Karpas-422 (cell line): Measurements from ENCODE around the gene PSMA5. TPM values are rescaled to one million over a fixed set of nuclear protein-coding genes. Genes with fewer than 3 reads are reported as not detected.
"Not testable (repeated sequence)": the region's sequence is repeated elsewhere in the genome, so short reads cannot be mapped to it uniquely, and the experiment has no call there.

Experiments used
- DNase-seq: peaks from one replicate; pipeline ENCODE4 v3.0.0-alpha.2; 2015
- H2AFZ ChIP-seq: fragments of 200-600 bp; sonication (generic); 2 replicates; pipeline ENCODE4 v1.6.1; 2014; ENCODE audit warnings: antibody characterized with exemption, low read length, mixed read lengths
- H3K27ac ChIP-seq: fragments of 200-600 bp; sonication (generic); 2 replicates; pipeline ENCODE4 v1.5.1; 2014; ENCODE audit warnings: mild to moderate bottlenecking, low read length, moderate library complexity
- H3K27me3 ChIP-seq: fragments of 200-600 bp; sonication (generic); 2 replicates; pipeline ENCODE4 v1.6.1; 2014; ENCODE audit warnings: low read length, mixed read lengths
- H3K36me3 ChIP-seq: fragments of 200-600 bp; sonication (generic); 2 replicates; pipeline ENCODE4 v1.6.1; 2014; ENCODE audit warnings: low read length, mixed read lengths; ENCODE audit not compliant: insufficient read depth
- H3K4me1 ChIP-seq: fragments of 200-600 bp; sonication (generic); 2 replicates; pipeline ENCODE4 v1.6.1; 2014; ENCODE audit warnings: mild to moderate bottlenecking, low read length, mixed read lengths
- H3K4me2 ChIP-seq: fragments of 200-600 bp; sonication (generic); 2 replicates; pipeline ENCODE4 v1.6.1; 2014; ENCODE audit warnings: low read length, low read depth, mild to moderate bottlenecking; ENCODE audit not compliant: poor library complexity, severe bottlenecking
- H3K4me3 ChIP-seq: fragments of 200-600 bp; sonication (generic); 2 replicates; pipeline ENCODE4 v1.5.1; 2014; ENCODE audit warnings: mild to moderate bottlenecking, antibody characterized with exemption, low read length, mixed read lengths
- H3K79me2 ChIP-seq: fragments of 200-600 bp; sonication (generic); 2 replicates; pipeline ENCODE4 v1.6.1; 2014; ENCODE audit warnings: mild to moderate bottlenecking, low read length, mixed read lengths
- H3K9ac ChIP-seq: fragments of 200-600 bp; sonication (generic); 2 replicates; pipeline ENCODE4 v1.6.0; 2014; ENCODE audit warnings: low read length
- H3K9me2 ChIP-seq: fragments of 200-600 bp; sonication (generic), shearing (Covaris generic); replicated peaks from 2 replicates; pipeline ENCODE4 v1.6.0; 2014; ENCODE audit warnings: mild to moderate bottlenecking, low read length, moderate library complexity; ENCODE audit not compliant: insufficient read depth
- H3K9me3 ChIP-seq: fragments of 300-700, 200-600 bp; sonication (generic); 2 replicates; pipeline ENCODE4 v1.6.1; 2014; ENCODE audit warnings: low read length, mixed read lengths
- H4K20me1 ChIP-seq: fragments of 200-600 bp; sonication (generic); 2 replicates; pipeline ENCODE4 v1.6.1; 2014; ENCODE audit warnings: mild to moderate bottlenecking, antibody characterized with exemption, low read length, low read depth; ENCODE audit not compliant: insufficient read depth
- total RNA-seq: library from RNA; depleted of rRNA; stranded (reverse); fragments of >200 nt; shearing (Covaris generic); gene quantifications from 2 replicates; pipeline ENCODE4 v1.2.3, GENCODE V29; 2014; ENCODE audit warnings: low replicate concordance; rRNA removed

PSMA5 gene
- 48.5 and 70.4 TPM in 2 replicates for total RNA-seq

GRCh38 chr1:109426281-109427170, at the start of gene PSMA5:
Gene PSMA5, minus strand, starts transcription at chr1:109426448. Its CDS starts 118 bp downstream, at chr1:109426330.
- Histone ChIP-seq H3K4me3 (peak within 1 kb of the TSS; percentile 99), H3K4me2 (peak within 1 kb of the TSS; percentile 98), H3K4me1 (peaks cover 28% of the 10 kb centered on the region), H3K9ac (peak within 1 kb of the TSS; percentile 93), H3K9me2 (no peaks in the 10 kb centered on the region), H3K79me2 (peaks cover 45% of the 10 kb centered on the region), H3K9me3 (no peaks in the 10 kb centered on the region), H3K36me3 (peaks cover 4% of the 10 kb centered on the region; the same call in 1 of the 2 replicates), H3K27ac (peak within 1 kb of the TSS; percentile 83), H2AFZ (peak within 1 kb of the TSS; percentile 91), H4K20me1 (peaks cover 15% of the 10 kb centered on the region; the same call in 1 of the 2 replicates), H3K27me3 (no peaks in the 10 kb centered on the region)
- DNase-seq: peak; percentile 99

GRCh38 chr1:109475261-109475660, 49.0 kb upstream of the PSMA5 start:
- no peaks in the 10 kb centered on the region for H3K9me2 ChIP-seq
- no peak overlapping the region for H3K4me3 ChIP-seq

GRCh38 chr1:109474697-109475096, 48.4 kb upstream of the PSMA5 start:
- Histone ChIP-seq H2AFZ (no peak overlapping the region), H3K9ac (no peak overlapping the region), H4K20me1 (no peaks in the 10 kb centered on the region), H3K79me2 (no peaks in the 10 kb centered on the region), H3K9me2 (no peaks in the 10 kb centered on the region), H3K9me3 (no peaks in the 10 kb centered on the region), H3K36me3 (no peaks in the 10 kb centered on the region), H3K4me1 (no peaks in the 10 kb centered on the region), H3K4me2 (no peak overlapping the region), H3K27ac (no peak overlapping the region), H3K4me3 (no peak overlapping the region), H3K27me3 (no peaks in the 10 kb centered on the region)
- no peak for DNase-seq

More at GRCh38 chr1:109475261-109475660, 49.0 kb upstream of the PSMA5 start:
- Histone ChIP-seq H3K79me2 (no peaks in the 10 kb centered on the region), H3K27ac (no peak overlapping the region), H2AFZ (no peak overlapping the region), H3K36me3 (no peaks in the 10 kb centered on the region), H3K4me1 (no peaks in the 10 kb centered on the region), H4K20me1 (0 out of 2 replicates have a peak, but pooled peaks cover 3% of the 10 kb centered on the region), H3K4me2 (no peak overlapping the region), H3K9me3 (no peaks in the 10 kb centered on the region), H3K9ac (no peak overlapping the region), H3K27me3 (no peaks in the 10 kb centered on the region)
- DNase-seq: no peak

GRCh38 chr1:109473284-109474057, 47.2 kb upstream of the PSMA5 start:
- H3K27ac ChIP-seq, H3K4me3 ChIP-seq, H3K4me2 ChIP-seq, H3K4me1 ChIP-seq, H3K36me3 ChIP-seq, H3K9me3 ChIP-seq, H3K9ac ChIP-seq, H3K79me2 ChIP-seq, H3K27me3 ChIP-seq, H4K20me1 ChIP-seq, H2AFZ ChIP-seq, H3K9me2 ChIP-seq, DNase-seq: not testable (repeated sequence)

GRCh38 chr1:109472779-109473178, 46.5 kb upstream of the PSMA5 start:
- Histone ChIP-seq H3K9me2 (no peaks in the 10 kb centered on the region), H3K79me2 (no peaks in the 10 kb centered on the region), H3K4me1 (no peaks in the 10 kb centered on the region), H3K4me2 (no peak overlapping the region), H3K9ac (no peak overlapping the region), H3K36me3 (no peaks in the 10 kb centered on the region), H3K4me3 (no peak overlapping the region), H3K27me3 (no peaks in the 10 kb centered on the region), H4K20me1 (no peaks in the 10 kb centered on the region), H2AFZ (no peak overlapping the region), H3K27ac (no peak overlapping the region), H3K9me3 (no peaks in the 10 kb centered on the region)
- no peak for DNase-seq

GRCh38 chr1:109470245-109470644, 44.0 kb upstream of the PSMA5 start:
- H3K36me3 ChIP-seq: no peaks in the 10 kb centered on the region
- H3K79me2 ChIP-seq: no peaks in the 10 kb centered on the region
- no peaks in the 10 kb centered on the region for H3K9me3 ChIP-seq
- no peaks in the 10 kb centered on the region for H4K20me1 ChIP-seq
- no peak overlapping the region for H2AFZ ChIP-seq
- H3K4me3 ChIP-seq: no peak overlapping the region
- H3K9me2 ChIP-seq: no peaks in the 10 kb centered on the region
- H3K4me1 ChIP-seq: no peaks in the 10 kb centered on the region
- no peak overlapping the region for H3K4me2 ChIP-seq
- no peaks in the 10 kb centered on the region for H3K27me3 ChIP-seq
- no peak for DNase-seq
- H3K27ac ChIP-seq: no peak overlapping the region
- H3K9ac ChIP-seq: no peak overlapping the region

- Histone ChIP-seq H3K9ac (no peak overlapping the region), H3K79me2 (no peaks in the 10 kb centered on the region), H3K9me3 (no peaks in the 10 kb centered on the region), H3K27ac (no peak overlapping the region), H3K9me2 (no peaks in the 10 kb centered on the region), H3K36me3 (no peaks in the 10 kb centered on the region), H3K4me2 (no peak overlapping the region), H2AFZ (no peak overlapping the region), H4K20me1 (no peaks in the 10 kb centered on the region), H3K4me3 (no peak overlapping the region), H3K4me1 (no peaks in the 10 kb centered on the region), H3K27me3 (no peaks in the 10 kb centered on the region)
- DNase-seq: no peak
These were observed 42.7 kb upstream of the PSMA5 start for GRCh38 chr1:109468903-109469302.

GRCh38 chr1:109468061-109468460, 41.8 kb upstream of the PSMA5 start:
- H3K9me2 ChIP-seq: no peaks in the 10 kb centered on the region
- no peak overlapping the region for H3K4me2 ChIP-seq
- H3K27ac ChIP-seq: no peak overlapping the region
- no peaks in the 10 kb centered on the region for H3K36me3 ChIP-seq
- no peaks in the 10 kb centered on the region for H3K9me3 ChIP-seq
- H3K4me3 ChIP-seq: no peak overlapping the region
- H3K4me1 ChIP-seq: no peaks in the 10 kb centered on the region
- no peak for DNase-seq
- H3K79me2 ChIP-seq: no peaks in the 10 kb centered on the region
- no peaks in the 10 kb centered on the region for H4K20me1 ChIP-seq
- no peak overlapping the region for H3K9ac ChIP-seq
- no peaks in the 10 kb centered on the region for H3K27me3 ChIP-seq
- H2AFZ ChIP-seq: no peak overlapping the region
